ENCODE data around the gene FGF12. TPM values are rescaled to one million over a fixed set of nuclear protein-coding genes. Genes with fewer than 3 reads are reported as not detected.

FGF12 gene
- total RNA-seq, 2 experiments from 2014 or later: not detected

- Mint-ChIP-seq H3K4me1 (ENCODE audit: low read depth) (no peaks in the 10 kb centered on the region), H3K9me3 (peaks cover 8% of the 10 kb centered on the region), H3K27me3 (peaks cover 5% of the 10 kb centered on the region), H3K4me3 (no peak overlapping the region), H3K27ac (no peak overlapping the region), H3K36me3 (ENCODE audit: low read depth) (no peaks in the 10 kb centered on the region)
- intact Hi-C loops (cut with micrococcal nuclease): no loop called here
- no peak for ATAC-seq
- ChIA-PET POLR2A (no interaction called here), CTCF (no interaction called here)
- no peak for TF ChIP-seq CTCF (IDR thresholded peaks at IDR 0.05)
- DNase-seq: no peak
Measured at GRCh38 chr3:192685801-192686200, 41.5 kb downstream of the FGF12 start.

GRCh38 chr3:192684151-192684550 lies 43.2 kb downstream of the FGF12 start:
- Mint-ChIP-seq H3K4me3 (no peak overlapping the region), H3K4me1 (ENCODE audit: low read depth) (no peaks in the 10 kb centered on the region), H3K27me3 (peaks cover 8% of the 10 kb centered on the region), H3K27ac (no peak overlapping the region), H3K36me3 (ENCODE audit: low read depth) (no peaks in the 10 kb centered on the region), H3K9me3 (peaks cover 8% of the 10 kb centered on the region)
- CTCF ChIA-PET: no interaction called here
- POLR2A ChIA-PET: no interaction called here
- TF ChIP-seq CTCF (IDR thresholded peaks at IDR 0.05): no peak
- intact Hi-C loops (cut with micrococcal nuclease): no loop called here
- ATAC-seq: no peak
- DNase-seq: no peak

- ChIA-PET CTCF (no interaction called here), POLR2A (no interaction called here)
- peak overlapping the region; percentile 4 for H3K4me3 Mint-ChIP-seq
Measured at GRCh38 chr3:192675958-192676649, 51.2 kb downstream of the FGF12 start.

GRCh38 chr3:192655628-192656027 lies 71.7 kb downstream of the FGF12 start:
- ATAC-seq (no peak), DNase-seq (no peak)
- intact Hi-C loops (cut with micrococcal nuclease): no loop called here
- Mint-ChIP-seq H3K27me3 (peaks cover 2% of the 10 kb centered on the region), H3K27ac (no peak overlapping the region), H3K4me1 (ENCODE audit: low read depth) (no peaks in the 10 kb centered on the region), H3K36me3 (ENCODE audit: low read depth) (no peaks in the 10 kb centered on the region), H3K4me3 (no peak overlapping the region), H3K9me3 (no peaks in the 10 kb centered on the region)
- ChIA-PET POLR2A (no interaction called here), CTCF (no interaction called here)
- TF ChIP-seq CTCF (IDR thresholded peaks at IDR 0.05): no peak

More at GRCh38 chr3:192675958-192676649, 51.2 kb downstream of the FGF12 start:
- Mint-ChIP-seq H3K9me3 (peaks cover 1% of the 10 kb centered on the region), H3K4me1 (ENCODE audit: low read depth) (peaks cover 6% of the 10 kb centered on the region), H3K36me3 (ENCODE audit: low read depth) (no peaks in the 10 kb centered on the region), H3K27ac (peak overlapping the region; percentile 88), H3K27me3 (peaks cover 7% of the 10 kb centered on the region)
- ATAC-seq (peak; percentile 87), DNase-seq (peak; percentile 52)
- TF ChIP-seq CTCF (IDR thresholded peaks at IDR 0.05): no peak
- intact Hi-C loops (cut with micrococcal nuclease): no loop called here

GRCh38 chr3:192655040-192655439 lies 72.3 kb downstream of the FGF12 start:
- ATAC-seq (no peak), DNase-seq (no peak)
- H3K36me3 Mint-ChIP-seq (ENCODE audit: low read depth): no peaks in the 10 kb centered on the region
- intact Hi-C loops (cut with micrococcal nuclease): no loop called here
- no peak for TF ChIP-seq CTCF (IDR thresholded peaks at IDR 0.05)
- H3K4me1 Mint-ChIP-seq (ENCODE audit: low read depth): no peaks in the 10 kb centered on the region
- no peaks in the 10 kb centered on the region for H3K9me3 Mint-ChIP-seq
- H3K27ac Mint-ChIP-seq: no peak overlapping the region
- POLR2A ChIA-PET: no interaction called here
- H3K4me3 Mint-ChIP-seq: no peak overlapping the region
- peaks cover 2% of the 10 kb centered on the region for H3K27me3 Mint-ChIP-seq
- CTCF ChIA-PET: no interaction called here

All from activated CD8-positive, alpha-beta T cell treated with anti-CD3 and anti-CD28 coated beads for 36 hours (primary cell).